GM19468 (cell line): ENCODE measurements around the gene PPM1A.
A peak's percentile ranks its signal among the peaks of the same experiment; 100 is the strongest.

Experiments
- ATAC-seq: cut with Tn5 transposase; IDR thresholded peaks from one replicate; pipeline ENCODE4 v1.9.1; 2021; ENCODE audit warnings: mild to moderate bottlenecking, moderate library complexity, moderate number of reproducible peaks; ENCODE audit not compliant: unreplicated experiment; ENCODE audit errors: extremely low read depth

The PPM1A gene

DNA sequence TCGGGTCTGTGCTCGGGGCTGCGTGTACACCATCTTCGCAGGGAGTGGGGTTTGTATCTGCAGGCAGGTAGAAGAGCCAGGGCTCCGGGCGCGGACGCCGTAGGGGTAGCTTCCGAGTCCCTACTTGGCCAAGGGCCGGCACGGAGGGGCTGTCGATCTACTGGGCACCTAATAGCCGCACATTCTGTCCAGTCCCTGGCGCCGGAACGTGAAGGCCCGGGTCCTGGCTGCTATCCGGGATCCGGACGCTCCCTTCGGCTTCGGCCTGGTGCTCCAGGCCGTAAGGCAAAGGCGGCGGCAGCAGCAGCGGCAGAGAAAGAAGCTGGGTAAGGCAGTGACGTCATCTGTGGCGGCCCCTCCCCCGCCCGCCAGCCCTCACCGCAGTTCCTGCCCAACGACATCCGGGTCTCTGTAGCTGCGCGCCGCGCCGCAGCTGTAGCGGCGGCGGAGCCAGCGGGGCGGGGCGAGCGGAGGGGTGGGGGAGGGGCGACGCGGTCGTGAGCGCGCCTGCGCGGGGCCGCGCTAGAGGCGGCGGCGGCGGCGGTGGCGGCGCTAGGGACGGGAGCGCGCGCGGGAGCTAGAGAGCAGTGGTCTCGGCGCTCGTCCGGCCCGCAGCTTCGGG, at the start of gene PPM1A:
PPM1A (plus strand) TSS at position 525 of the 622 bp plus-strand sequence. CDS start 33,483 bp downstream, outside the sequence.
- peak; percentile 76 for ATAC-seq

DNA sequence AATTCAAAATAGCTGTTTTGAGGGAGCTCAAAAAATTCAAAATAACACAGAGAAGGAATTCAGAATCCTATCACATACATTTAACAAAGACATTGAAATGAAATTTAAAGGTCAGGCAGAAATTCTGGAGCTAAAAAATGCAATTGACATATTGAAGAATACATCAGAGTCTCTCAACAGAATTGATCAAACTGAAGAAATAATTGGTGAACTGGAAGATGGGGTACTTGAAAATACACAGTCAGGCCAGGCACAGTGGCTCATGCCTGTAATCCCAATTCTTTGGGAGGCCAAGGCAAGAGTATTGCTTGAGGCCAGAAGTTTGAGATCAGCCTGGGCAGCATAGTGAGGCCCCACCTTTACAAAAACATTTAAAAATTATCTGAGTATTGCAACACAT, 49.7 kb upstream of the PPM1A start:
- no peak for ATAC-seq

DNA sequence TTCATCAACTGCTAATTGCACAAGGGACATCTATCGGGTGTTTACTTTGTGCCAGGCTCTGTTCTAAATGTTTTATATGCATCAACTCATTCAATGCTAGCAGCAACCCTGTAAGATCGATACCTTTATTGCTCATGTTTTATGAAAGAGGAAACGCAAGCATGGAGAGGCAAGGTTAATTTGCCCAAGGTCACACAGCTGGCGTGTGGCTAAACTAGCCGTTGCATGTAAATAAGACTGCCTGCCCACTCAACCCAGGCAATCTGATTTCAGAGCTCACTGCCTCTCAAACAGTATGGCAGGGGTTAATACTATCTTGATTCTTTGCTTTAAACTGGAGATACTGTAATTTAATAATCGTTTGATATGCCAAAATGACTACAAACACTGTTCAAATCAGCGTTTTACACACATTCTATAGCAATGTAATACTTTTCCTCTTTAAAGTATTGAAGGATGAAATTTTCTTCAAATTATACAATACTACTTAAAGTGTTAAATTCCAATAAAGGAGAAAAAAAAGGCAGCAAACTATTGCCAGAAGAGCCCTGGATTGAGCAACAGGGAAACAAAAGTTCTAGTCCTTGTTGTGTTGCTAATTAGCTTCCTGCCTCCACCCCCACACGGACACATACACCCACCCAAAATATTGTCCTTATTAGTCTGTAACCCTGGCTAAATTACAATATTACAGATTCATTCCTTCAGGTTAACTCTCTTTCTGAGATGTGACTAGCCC, 44.7 kb upstream of the PPM1A start:
- peak; percentile 89 for ATAC-seq

DNA sequence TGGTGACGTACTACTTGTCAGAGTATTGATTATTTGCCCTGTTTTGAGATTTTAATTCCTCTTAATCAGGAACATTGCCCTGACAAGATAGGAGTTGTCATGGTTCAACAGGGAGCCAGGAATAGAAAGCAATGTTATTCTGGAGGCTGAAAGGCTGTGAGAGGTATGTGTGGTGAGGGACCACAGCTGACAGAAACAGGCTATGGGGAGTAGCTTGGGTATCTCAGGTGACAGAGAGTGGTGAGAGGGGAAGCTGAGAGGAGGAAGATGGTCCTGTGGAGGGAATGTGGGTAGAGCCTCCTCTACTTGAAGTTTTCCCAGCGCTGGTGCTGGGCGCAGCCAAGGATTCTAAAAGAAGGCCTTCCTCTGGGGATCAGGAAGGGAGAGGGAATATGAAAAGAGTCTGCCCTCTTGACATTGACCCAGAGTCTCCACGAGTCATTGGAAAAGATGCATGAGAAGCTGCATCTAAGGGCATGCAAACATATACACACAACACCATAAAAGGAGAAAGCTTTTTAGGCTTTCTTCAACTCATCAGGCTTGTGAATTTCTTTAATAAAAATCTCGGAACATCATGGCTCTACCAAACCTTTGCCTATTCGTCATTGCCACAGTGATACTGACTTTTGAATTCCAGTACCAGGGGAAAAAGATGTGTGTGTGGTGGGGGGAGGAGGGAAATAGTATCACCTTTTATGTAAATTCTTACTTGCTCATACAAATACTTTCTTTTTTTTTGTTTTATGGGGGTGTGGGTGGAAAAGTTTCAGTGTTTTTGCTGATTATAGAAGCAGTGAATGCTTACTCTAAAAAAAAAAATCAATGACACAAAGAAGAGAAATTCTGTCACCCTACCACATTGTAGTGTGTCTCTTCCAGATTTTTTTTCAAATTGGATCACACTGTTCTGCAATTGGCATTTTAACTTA, 43.9 kb upstream of the PPM1A start:
- ATAC-seq = peak; percentile 19

DNA sequence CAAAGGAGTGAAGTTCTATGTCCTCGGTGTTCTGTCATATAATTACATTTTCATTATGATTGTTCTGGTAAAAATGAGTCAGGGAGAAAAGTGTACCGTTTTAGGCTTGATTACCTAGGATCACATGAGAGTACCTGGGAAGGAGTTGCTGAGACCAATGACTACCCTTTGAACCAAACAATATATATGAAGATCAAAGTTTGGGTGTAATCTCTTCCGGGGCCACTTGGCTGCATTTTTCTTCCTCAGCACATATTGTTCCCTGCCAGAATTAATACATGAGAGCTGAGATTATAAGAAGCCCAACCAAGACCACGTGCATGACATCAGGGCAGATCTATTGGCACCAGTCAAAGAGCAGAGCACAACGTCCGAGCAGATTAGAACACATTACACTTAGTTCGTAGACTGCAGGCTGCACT, 42.8 kb upstream of the PPM1A start:
- no peak for ATAC-seq

DNA sequence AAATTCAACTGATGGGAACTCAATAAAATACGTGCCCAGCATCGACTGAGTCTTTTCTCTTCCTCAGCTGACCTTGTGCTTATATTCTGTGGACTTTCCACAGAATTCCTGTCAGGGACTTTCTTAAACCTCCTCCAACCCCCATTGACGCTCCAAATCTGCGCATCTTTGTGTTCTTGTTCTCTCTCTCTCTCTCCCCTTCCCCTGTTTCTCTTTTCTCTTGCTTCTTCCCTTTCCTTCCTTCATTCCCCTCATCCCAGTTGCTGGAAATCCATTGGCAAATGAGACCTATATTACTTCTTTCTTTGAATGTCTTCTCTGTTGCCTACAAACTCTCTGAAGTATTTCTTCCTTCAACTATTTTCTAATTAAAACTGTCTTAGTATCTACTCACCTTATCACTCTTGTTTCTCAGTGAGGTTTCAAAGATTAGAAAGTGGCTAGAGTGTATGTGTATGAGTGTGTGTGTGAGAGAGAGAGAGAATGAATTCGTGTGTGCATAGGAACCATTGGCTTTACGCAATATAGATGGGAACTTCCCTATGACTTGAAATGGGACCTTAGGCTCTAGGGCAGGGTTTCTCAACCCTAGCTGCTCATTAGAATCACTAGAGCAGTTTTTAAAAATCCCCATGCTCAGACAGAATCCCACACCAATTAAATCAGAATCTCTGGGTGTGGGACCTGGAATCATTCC, 42.0 kb upstream of the PPM1A start:
- ATAC-seq = no peak

DNA sequence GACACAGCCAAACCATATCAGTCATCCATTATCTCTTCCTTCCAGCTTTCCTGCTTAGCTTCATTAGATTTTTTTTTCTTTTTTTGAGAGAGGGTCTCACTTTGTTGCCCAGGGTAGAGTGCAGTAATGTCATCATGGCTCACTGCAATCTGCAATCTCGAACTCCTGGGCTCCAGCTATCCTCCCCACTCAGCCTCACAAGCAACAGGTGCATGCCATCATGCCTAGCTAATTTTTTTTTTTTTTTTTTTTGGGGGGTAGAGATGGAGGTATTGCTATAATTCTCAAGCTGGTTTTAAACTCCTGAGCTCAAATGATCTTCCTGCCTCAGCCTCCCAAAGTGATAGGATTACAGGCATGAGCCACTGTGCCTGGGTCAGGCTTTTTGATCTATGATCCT, 38.3 kb upstream of the PPM1A start:
- no peak for ATAC-seq

DNA sequence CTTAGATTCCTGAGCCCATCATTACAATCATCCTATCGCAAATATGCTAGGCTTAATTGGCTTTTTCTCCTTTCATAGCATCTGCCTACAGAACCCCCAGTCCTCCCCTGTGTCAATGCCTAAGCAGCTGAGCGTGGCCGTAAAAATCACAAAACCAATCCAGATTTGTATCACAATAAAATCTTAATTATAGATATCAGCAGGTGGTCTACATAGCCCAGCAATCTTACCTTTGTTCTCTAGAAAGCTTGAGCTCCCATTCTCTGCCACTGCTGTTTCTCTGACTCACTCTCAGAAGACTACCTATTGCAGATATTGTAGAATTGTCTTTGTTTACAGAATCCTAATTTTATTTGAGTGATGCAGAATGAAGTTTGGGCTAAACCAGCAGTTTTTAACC, 37.9 kb upstream of the PPM1A start:
- no peak for ATAC-seq

DNA sequence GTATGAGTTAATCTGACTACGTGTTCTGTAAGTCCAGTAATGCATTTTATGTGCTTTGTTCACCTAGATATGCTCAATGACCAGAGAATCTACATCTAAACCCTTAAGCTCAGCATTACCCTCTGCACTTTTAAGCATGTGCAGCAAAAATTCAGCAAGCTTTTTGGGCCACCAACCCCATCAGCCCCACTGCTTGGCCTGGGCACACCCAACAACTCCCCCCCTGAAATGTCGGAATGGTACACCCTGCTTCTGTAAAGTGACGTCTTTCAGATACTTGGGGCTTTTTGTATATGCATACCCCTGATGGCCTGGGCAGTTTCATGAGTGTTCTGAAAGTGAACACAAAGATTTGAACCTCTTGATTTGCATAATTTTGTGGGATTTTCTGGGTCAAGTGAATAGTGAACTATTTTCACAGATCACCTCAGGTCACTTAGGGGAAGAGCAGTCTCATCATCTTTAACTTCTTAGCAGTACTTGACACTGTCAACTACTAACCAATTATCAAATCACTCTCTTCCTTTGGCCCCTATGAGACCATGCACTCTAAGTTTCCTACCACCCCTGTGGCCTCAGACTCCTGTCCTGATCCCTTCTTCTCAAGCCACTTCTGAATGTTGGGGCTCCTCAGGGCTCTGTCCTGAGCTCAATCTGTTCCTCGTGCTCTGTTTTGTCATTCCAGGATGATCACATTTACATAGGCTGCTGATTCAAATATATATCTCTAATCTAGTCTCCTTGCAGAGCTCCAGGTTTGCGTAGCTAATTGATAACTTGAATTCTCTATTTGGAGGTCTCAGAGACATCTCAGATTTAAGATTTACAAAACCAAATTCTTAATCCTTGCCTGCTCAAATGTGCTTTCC, 36.3 kb upstream of the PPM1A start:
- ATAC-seq = peak; percentile 93

DNA sequence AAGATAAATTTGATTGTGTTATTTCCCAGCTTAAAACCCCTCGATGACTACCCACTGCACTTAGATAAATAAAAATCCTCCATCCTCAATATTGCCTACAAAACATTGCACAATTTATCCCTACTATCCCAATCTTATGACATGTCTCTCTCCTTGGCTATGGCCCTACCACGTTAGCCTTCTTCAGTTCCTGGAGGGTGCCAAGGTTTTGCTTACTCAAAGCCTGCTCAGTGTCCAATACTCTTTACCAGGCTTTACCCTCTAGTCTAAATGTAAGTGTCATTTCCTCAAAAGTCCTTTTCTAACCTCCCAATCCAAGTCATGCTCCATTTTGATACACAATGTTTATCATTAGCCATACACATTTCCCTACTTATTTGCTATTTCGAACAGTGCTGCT, 35.0 kb upstream of the PPM1A start:
- ATAC-seq = no peak

DNA sequence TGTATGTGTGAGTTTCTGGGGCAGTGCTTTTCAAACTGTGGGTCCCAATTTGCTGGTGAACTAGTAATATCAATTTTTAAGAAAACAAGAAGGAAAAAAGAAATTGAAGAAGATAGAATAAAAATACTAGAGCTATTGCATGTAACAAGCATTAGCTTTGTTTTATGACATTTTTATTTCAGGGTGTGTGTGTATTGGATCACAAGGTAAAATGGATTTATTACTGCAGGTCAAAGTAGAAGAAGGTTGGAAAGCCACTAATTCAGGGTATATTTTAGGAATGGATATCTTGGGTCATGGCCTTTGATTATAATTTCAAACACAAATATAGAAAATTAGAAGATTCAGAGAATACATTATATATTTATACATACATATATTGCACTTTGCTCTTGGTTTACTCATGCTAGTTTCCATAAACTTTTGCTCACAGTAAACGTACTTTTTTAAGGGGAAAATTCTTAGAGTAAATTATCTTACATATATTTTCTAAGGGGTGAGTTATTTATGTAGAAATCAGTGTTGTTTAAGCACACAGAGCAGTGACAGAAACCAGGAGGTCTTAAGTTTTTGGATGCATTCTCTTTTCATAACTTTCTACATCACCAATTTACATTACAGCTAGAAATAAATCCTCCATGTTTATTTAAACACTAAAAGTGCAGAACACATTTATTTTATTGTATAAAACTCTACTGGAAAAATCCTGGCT, 34.5 kb upstream of the PPM1A start:
- ATAC-seq = no peak

DNA sequence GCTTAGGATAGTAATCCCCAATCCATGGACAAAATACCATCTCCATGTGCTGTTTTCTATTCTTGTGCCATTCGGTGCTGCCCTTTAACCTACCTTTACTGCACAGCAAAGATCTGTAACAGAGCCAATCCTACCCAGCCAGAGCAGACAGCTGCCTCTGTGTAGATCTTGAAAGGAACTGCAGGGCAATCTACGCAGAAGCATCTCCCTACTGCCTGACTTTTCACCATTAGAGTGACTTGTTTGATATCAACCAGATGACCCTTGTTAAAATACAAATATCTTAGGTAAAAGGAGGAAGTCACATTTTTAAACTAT, 33.9 kb upstream of the PPM1A start:
- ATAC-seq = no peak

DNA sequence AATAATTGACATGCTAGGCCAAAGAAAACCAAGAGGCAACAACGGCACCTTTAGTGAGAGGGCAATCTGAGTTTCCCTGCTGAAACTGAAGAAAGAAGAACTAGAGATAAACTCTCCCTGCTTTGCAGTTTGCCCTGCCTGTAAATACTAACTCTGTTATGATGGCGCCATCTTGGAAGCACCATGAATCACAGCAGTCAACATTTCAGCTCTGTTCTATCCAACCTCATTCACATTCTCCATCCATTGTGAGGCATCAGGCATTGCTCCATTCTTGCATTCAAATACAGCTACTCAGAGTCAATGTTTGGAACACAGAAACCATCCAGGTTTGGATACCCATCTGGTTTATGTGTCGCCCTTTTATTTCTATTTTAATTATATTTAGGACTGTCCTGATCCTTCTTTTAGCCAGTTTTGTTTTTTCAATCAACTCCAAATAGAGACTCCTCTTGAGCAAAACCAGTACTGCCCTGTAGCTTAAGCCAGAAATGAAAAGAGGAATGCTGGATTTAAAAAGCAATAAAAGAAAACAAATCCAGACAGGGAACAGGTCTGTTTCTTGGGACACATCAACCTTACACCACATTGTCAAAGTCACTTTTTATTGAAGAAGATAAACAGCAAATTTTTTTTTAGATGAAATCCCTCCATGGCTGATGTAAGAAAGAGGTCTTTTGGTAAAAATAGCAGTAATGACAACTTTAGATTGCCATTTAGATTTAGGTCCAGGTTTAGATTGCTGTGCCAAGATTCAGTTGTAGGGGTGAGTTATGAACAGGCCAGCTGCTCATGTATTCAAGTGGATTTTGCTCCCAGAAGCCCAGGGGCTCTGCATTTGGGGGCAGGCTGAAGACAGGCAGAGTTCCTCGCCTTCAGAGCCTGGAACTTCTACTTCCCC, 33.3 kb upstream of the PPM1A start:
- ATAC-seq = no peak

DNA sequence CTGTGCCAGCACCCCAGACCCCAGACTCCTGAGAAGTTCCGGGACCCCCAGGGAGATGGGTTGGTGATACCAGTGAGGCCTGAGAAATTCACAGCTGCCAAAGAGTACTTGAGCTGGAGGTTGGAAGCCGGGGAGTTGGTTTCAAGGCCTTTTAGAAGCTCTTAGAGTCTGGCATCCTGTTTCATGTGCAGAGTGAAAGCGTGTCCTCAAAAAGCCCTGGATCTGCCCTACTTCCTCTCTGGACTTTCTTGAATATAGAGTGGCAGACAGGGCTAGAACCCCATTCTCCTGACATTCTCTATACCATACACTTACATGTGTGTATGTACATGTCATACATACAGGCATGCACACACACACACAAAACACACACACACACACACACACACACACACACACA, 31.3 kb upstream of the PPM1A start:
- no peak for ATAC-seq

DNA sequence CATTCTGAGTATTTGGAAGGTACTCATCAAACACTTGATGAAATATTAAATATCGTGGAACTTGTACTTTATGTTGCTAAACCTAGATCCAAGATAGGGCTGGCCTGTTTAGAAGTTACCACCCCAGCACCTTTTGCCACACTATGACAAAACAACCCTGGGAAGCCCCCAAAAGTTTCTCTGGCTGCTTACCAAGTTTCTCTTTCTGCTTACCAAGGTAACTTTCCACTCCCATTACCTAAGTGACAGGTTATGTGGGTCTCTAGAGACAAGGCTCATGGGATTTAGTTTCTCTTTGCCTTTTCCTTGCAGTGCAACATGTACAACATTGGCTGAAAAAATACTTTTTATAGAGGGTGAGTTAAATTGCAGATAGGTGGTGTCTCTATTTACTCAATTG, 28.9 kb upstream of the PPM1A start:
- no peak for ATAC-seq

DNA sequence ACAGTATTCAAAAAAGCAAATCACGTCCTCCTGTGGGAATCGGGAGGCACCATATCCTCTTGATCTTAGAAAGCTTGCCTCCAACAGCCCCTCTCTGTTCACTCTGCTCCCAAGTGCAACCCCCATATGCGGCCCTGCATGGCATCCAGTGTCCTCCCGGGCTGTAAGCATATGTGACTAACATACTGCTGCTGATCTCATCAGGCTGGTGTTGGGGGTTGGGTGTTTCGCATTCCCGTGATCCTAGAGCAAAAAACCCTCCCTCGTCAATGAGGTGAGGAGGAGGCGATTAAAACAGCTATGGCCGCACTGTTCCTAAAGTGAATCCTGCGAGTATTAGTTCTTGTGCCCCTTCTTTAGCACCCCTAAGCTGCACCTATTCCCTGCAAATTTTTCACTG, 28.1 kb upstream of the PPM1A start:
- ATAC-seq = no peak

DNA sequence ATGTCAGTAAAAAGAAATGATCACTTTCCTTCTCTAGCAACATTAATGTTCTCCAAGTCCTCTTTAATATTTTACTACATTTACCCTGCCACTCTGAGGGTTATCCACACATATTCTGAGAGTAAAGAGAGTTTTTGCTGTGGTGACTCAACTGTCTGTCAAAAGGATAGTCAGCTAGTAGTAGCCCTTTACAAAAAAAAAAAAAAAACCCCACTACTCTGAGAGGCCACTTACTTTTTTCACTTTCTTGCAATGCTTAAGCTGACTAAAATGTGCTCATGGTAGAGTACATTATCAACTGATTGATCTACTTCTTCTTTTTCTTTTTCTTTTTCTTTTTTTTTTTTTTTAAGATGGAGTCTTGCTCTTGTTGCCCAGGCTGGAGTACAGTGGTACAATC, 27.6 kb upstream of the PPM1A start:
- no peak for ATAC-seq

DNA sequence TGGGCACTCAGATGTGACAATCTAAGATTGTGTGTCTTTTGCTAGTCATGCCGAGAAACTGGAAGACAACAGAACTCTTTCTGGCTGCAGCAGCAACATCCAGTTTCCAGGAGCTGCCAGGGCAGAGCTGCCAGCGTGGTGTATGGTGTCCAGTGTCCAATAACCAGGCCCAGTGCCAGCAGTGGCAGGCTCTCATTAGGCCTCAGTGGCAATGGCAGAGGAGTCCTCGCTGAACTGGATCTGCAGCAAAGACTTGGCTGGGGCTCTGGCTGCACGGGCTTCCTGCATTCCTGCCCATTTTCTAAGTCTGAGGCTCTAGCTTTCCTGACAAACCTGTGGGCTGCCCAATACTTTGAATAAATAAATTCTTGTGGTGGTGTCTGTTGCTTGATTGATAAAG, 26.2 kb upstream of the PPM1A start:
- no peak for ATAC-seq
